H1 (cell line): ENCODE data around the gene FGFRL1. TPM values are rescaled to one million over a fixed set of nuclear protein-coding genes. Genes with fewer than 3 reads are reported as not detected.
A peak's percentile ranks its signal among the peaks of the same experiment; 100 is the strongest.

ENCODE experiments used
- CTCF ChIA-PET: fragments of 300-600 bp; sonication (Branson Sonifier 250); formaldehyde crosslinking; loops from one replicate; lab custom pipeline; 2021; ENCODE audit not compliant: partially characterized antibody; lab: Charles Lee
- POLR2A ChIA-PET: fragments of 300-600 bp; sonication (Branson Sonifier 250); formaldehyde crosslinking; loops from one replicate; lab custom pipeline; 2021; ENCODE audit warnings: inconsistent platforms; ENCODE audit not compliant: partially characterized antibody; lab: Charles Lee
- DNase-seq, 2 experiments: peaks; one replicate each; pipeline versions ENCODE4 v3.0.0 to v3.0.0-alpha.2; 2010 to 2022; ENCODE audit warnings: low spot score in 2 of 2, low read depth in 1 of 2, mixed read lengths in 1 of 2
- FAIRE-seq: peaks from 2 replicates; lab custom pipeline; 2011; peaks lifted over from hg19 to GRCh38; lab: Jason Lieb, UNC
- H2AFZ ChIP-seq: 2 replicates; pipeline ENCODE4 v1.8.1; 2012; ENCODE audit warnings: low read length, inconsistent platforms
- H2AK5ac ChIP-seq: 2 replicates; pipeline ENCODE4 v1.6.1; 2013; ENCODE audit warnings: low read depth, low read length
- H2BK120ac ChIP-seq: replicated peaks from 2 replicates; pipeline ENCODE3; 2013; ENCODE audit warnings: low read depth, low read length, inconsistent platforms
- H2BK12ac ChIP-seq: 2 replicates; pipeline ENCODE4 v1.6.1; 2013; ENCODE audit warnings: low read depth, low read length
- H2BK15ac ChIP-seq: 2 replicates; pipeline ENCODE4 v1.6.1; 2013; ENCODE audit warnings: low read length
- H2BK20ac ChIP-seq: 2 replicates; pipeline ENCODE4 v1.6.1; 2013; ENCODE audit warnings: low read length
- H2BK5ac ChIP-seq: 2 replicates; pipeline ENCODE4 v1.6.1; 2013; ENCODE audit warnings: low read depth, low read length
- H3K14ac ChIP-seq: 2 replicates; pipeline ENCODE4 v1.6.1; 2013; ENCODE audit warnings: inconsistent platforms; ENCODE audit not compliant: insufficient read length
- H3K18ac ChIP-seq: 2 replicates; pipeline ENCODE4 v1.6.1; 2013; ENCODE audit warnings: low read length; ENCODE audit errors: extremely low read depth
- H3K23ac ChIP-seq: 2 replicates; pipeline ENCODE4 v1.6.1; 2013; ENCODE audit warnings: inconsistent platforms; ENCODE audit not compliant: insufficient read length
- H3K23me2 ChIP-seq: 2 replicates; pipeline ENCODE4 v1.6.1; 2013; ENCODE audit warnings: low read depth, low read length
- H3K27ac ChIP-seq: 2 replicates; pipeline ENCODE4 v1.6.1; 2011; ENCODE audit warnings: low read depth, low read length, inconsistent platforms
- H3K27me3 ChIP-seq, 4 experiments: replicated peaks in 1 of 4; 1 replicate in 1 of 4; 2 replicates in 3 of 4; pipeline versions ENCODE4 v1.6.1 to v1.8.1; 2011 to 2013; ENCODE audit warnings: low read length in 3 of 4, mild to moderate bottlenecking in 3 of 4, inconsistent platforms in 2 of 4, mixed read lengths in 2 of 4, moderate library complexity in 1 of 4; ENCODE audit not compliant: control insufficient read depth in 3 of 4, insufficient read depth in 3 of 4; ENCODE audit errors: extremely low read depth in 1 of 4
- H3K36me3 ChIP-seq, 4 experiments: 2 replicates each; pipeline versions ENCODE4 v1.6.1 to v1.8.1; 2011 to 2013; ENCODE audit warnings: mild to moderate bottlenecking in 4 of 4, low read length in 3 of 4, moderate library complexity in 2 of 4, control low read depth in 1 of 4, inconsistent platforms in 1 of 4; ENCODE audit not compliant: insufficient read depth in 4 of 4, control insufficient read depth in 2 of 4
- H3K4ac ChIP-seq: replicated peaks from 2 replicates; pipeline ENCODE3; 2013; ENCODE audit warnings: low read length, low read depth, mixed read lengths, inconsistent platforms; ENCODE audit not compliant: insufficient read length
- H3K4me1 ChIP-seq, 4 experiments: replicated peaks in 1 of 4; 1 replicate in 1 of 4; 2 replicates in 3 of 4; pipeline versions ENCODE4 v1.6.1 to v1.8.1; 2011 to 2013; ENCODE audit warnings: low read length in 3 of 4, inconsistent platforms in 2 of 4, mixed read lengths in 1 of 4; ENCODE audit not compliant: insufficient read depth in 4 of 4, control insufficient read depth in 3 of 4
- H3K4me2 ChIP-seq, 2 experiments: 2 replicates each; pipeline versions ENCODE4 v1.6.1 to v1.8.1; 2011 to 2013; ENCODE audit warnings: low read depth in 2 of 2, low read length in 2 of 2, control low read depth in 1 of 2, inconsistent platforms in 1 of 2, mild to moderate bottlenecking in 1 of 2; ENCODE audit not compliant: insufficient read depth in 1 of 2
- H3K4me3 ChIP-seq, 4 experiments: fragments of 200-600, 300-600 bp in 1 of 4; sonication (generic), shearing (Covaris generic), sonication (Bioruptor Twin) in 1 of 4; 2 replicates each; pipeline versions ENCODE4 v1.5.1 to v1.8.1; 2011 to 2016; ENCODE audit warnings: low read length in 4 of 4, low read depth in 3 of 4, control low read depth in 2 of 4, inconsistent platforms in 2 of 4, mild to moderate bottlenecking in 2 of 4, mixed read lengths in 1 of 4, moderate library complexity in 1 of 4; ENCODE audit not compliant: insufficient read depth in 2 of 4; ENCODE audit errors: extremely low read depth in 1 of 4
- H3K56ac ChIP-seq: replicated peaks from 2 replicates; pipeline ENCODE3; 2013; ENCODE audit warnings: low read depth, mild to moderate bottlenecking, mixed read lengths, low read length, inconsistent platforms; ENCODE audit not compliant: insufficient read length
- H3K79me1 ChIP-seq: 2 replicates; pipeline ENCODE4 v1.6.1; 2013; ENCODE audit warnings: low read depth, low read length, control low read depth
- H3K79me2 ChIP-seq, 2 experiments: 2 replicates each; pipeline versions ENCODE4 v1.6.1 to v1.8.1; 2012 to 2013; ENCODE audit warnings: low read length in 2 of 2, mild to moderate bottlenecking in 2 of 2, inconsistent platforms in 1 of 2; ENCODE audit not compliant: insufficient read depth in 2 of 2, control insufficient read depth in 1 of 2
- H3K9ac ChIP-seq, 4 experiments: replicated peaks in 1 of 4; 1 replicate in 1 of 4; 2 replicates in 3 of 4; pipeline versions ENCODE4 v1.6.1 to v1.8.1; 2011 to 2013; ENCODE audit warnings: low read depth in 3 of 4, low read length in 3 of 4, control low read depth in 2 of 4, mild to moderate bottlenecking in 2 of 4, moderate library complexity in 2 of 4, inconsistent platforms in 1 of 4; ENCODE audit errors: extremely low read depth in 1 of 4
- H3K9me3 ChIP-seq, 2 experiments: 2 replicates each; pipeline versions ENCODE4 v1.6.1 to v1.8.1; 2012 to 2013; ENCODE audit warnings: mild to moderate bottlenecking in 2 of 2, moderate library complexity in 2 of 2, control low read depth in 1 of 2, inconsistent platforms in 1 of 2, low read depth in 1 of 2, low read length in 1 of 2, mixed read lengths in 1 of 2; ENCODE audit not compliant: insufficient read depth in 2 of 2
- H4K20me1 ChIP-seq, 2 experiments: replicated peaks in 1 of 2; 2 replicates each; pipeline versions ENCODE3 to v1.8.1; 2011 to 2013; ENCODE audit warnings: inconsistent platforms in 2 of 2, low read length in 2 of 2, mild to moderate bottlenecking in 1 of 2; ENCODE audit not compliant: insufficient read depth in 2 of 2, control insufficient read depth in 1 of 2
- H4K5ac ChIP-seq: 2 replicates; pipeline ENCODE4 v1.6.1; 2013; ENCODE audit warnings: low read length, low read depth, mixed read lengths, inconsistent platforms; ENCODE audit not compliant: insufficient read length
- H4K8ac ChIP-seq: 2 replicates; pipeline ENCODE4 v1.8.0; 2013; ENCODE audit warnings: mild to moderate bottlenecking, moderate library complexity, low read length, inconsistent platforms; ENCODE audit not compliant: insufficient read depth; ENCODE audit errors: extremely low read depth
- H4K91ac ChIP-seq: replicated peaks from 2 replicates; pipeline ENCODE3; 2013; ENCODE audit warnings: low read length, mixed read lengths, inconsistent platforms; ENCODE audit not compliant: insufficient read length
- CBX8 ChIP-seq: fragments of 300-800, 300-1000 bp; sonication (generic); IDR thresholded peaks from 2 replicates; pipeline ENCODE4 v1.7.1; 2016; ENCODE audit warnings: low read depth, low read length, borderline replicate concordance
- EZH2 ChIP-seq: fragments of 200-600 bp; sonication (generic); IDR thresholded peaks from 2 replicates; pipeline ENCODE4 v1.7.1; 2012; ENCODE audit warnings: low read depth, mild to moderate bottlenecking, moderate library complexity, low read length, inconsistent platforms; ENCODE audit not compliant: severe bottlenecking
- GTF2F1 ChIP-seq: IDR thresholded peaks from 2 replicates; pipeline ENCODE4 v1.6.1; 2012; ENCODE audit warnings: low read depth, low read length, improper control_type of control experiment, borderline replicate concordance
- KDM4A ChIP-seq: IDR thresholded peaks from one replicate; pipeline ENCODE4 v1.7.1; 2012; ENCODE audit warnings: low read depth, mild to moderate bottlenecking, moderate library complexity, low read length, inconsistent platforms; ENCODE audit not compliant: severe bottlenecking
- MAFK ChIP-seq: IDR thresholded peaks from 2 replicates; pipeline ENCODE4 v1.6.1; 2012; ENCODE audit warnings: low read depth, mild to moderate bottlenecking, improper control_type of control experiment, low read length
- NRF1 ChIP-seq: IDR thresholded peaks from 2 replicates; pipeline ENCODE4 v1.6.1; 2011; ENCODE audit warnings: mild to moderate bottlenecking, low read depth, low read length, improper control_type of control experiment
- TAF1 ChIP-seq: IDR thresholded peaks from 2 replicates; pipeline ENCODE4 v1.6.1; 2011; ENCODE audit warnings: mild to moderate bottlenecking, low read depth, low read length
- WGBS, 2 experiments: shearing (Covaris generic) in 1 of 2; methylation state at CpG; one replicate each; pipeline versions ENCODE4 v1.1.6 to v1.1.7; 2013 to 2015; ENCODE audit warnings: low lambda C conversion rate in 2 of 2, mixed read lengths in 2 of 2, inconsistent platforms in 1 of 2, low coverage in 1 of 2, missing lambda C conversion rate in 1 of 2; ENCODE audit not compliant: insufficient replicate concordance in 2 of 2, insufficient coverage in 1 of 2, insufficient read length in 1 of 2; ENCODE audit errors: extremely low coverage in 1 of 2, missing lambda C conversion rate in 1 of 2; 5-methylcytosine and 5-hydroxymethylcytosine counted together
- polyA plus RNA-seq, 7 experiments: library from polyadenylated mRNA; depleted of rRNA in 3 of 7; stranded (reverse) in 5 of 7; unstranded in 2 of 7; fragments of >200 nt in 5 of 7; fragments of 200-250 nt in 2 of 7; gene quantifications; 1 replicate in 5 of 7; 2 replicates in 1 of 7; 4 replicates in 1 of 7; pipeline versions ENCODE4 v1.2.1 to v1.2.3, GENCODE V29; 2011 to 2013; ENCODE audit warnings: missing spikeins in 2 of 7, mixed read lengths in 2 of 7
- total RNA-seq: library from RNA; stranded (reverse); fragmentation: NEBNext Ultra II Directional; extraction: Animal tissue kit (Norgen Biotek cat#: 25700); gene quantifications from 2 replicates; pipeline ENCODE4 v1.2.1, GENCODE V29; 2021

FGFRL1 gene
- total and polyA plus RNA-seq, 2 of the 8 experiments (the other 6 are each of a cell fraction or from before 2014, with no cell fraction given) = 18.9 to 34.6 TPM

DNA sequence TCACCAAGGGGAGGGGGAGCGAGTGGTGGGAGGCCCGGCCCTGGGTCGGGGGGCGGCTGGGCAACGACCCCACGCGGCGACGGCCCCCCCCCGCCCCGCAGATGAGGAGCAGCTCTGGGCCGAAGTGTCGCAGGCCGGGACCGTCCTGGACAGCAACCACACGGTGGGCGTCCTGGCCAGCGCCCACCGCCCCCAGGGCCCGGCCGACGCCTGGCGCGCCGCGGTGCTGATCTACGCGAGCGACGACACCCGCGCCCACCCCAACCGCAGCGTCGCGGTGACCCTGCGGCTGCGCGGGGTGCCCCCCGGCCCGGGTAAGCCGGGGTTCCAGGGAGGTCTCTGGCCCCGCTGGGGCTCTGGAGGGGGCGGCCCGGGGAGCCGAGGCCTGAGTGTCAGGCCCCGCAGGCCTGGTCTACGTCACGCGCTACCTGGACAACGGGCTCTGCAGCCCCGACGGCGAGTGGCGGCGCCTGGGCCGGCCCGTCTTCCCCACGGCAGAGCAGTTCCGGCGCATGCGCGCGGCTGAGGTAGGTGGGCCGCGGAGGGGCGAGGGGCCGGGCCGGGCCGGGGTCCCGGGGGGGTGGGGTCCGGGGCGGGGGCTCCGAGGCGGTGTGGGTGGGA, 8.7 kb upstream of the FGFRL1 start:
- peak; percentile 48 for TF ChIP-seq NRF1
- no peak for TF ChIP-seq MAFK
- peak; percentile 51 for TF ChIP-seq KDM4A
- TF ChIP-seq EZH2 = peak; percentile 75
- no peak for TF ChIP-seq TAF1
- no peak for TF ChIP-seq CBX8
- no peak for TF ChIP-seq GTF2F1
- no peak for FAIRE-seq
- H3K14ac ChIP-seq = no peak overlapping the region
- no peak overlapping the region for H2AK5ac ChIP-seq
- no peak overlapping the region for H2BK120ac ChIP-seq
- H2BK12ac ChIP-seq = no peak overlapping the region
- peak overlapping the region; percentile 9 to 60 (median 32) for H3K4me3 ChIP-seq
- 4% methylated on average over 25 of the region's 75 CpGs; no CpG with 5 or more reads in 1 of the 2 experiments for WGBS, 2 experiments
- peak overlapping the region; percentile 61 to 76 for H3K4me2 ChIP-seq
- no peak overlapping the region; the same call in 1 of the 2 replicates for H2AFZ ChIP-seq
- H3K23ac ChIP-seq = no peak overlapping the region
- no peak overlapping the region; the same call in 1 of the 2 replicates for H3K18ac ChIP-seq
- H4K20me1 ChIP-seq = peaks cover 2 to 18% of the 10 kb centered on the region in 2 experiments
- no peak overlapping the region for H4K91ac ChIP-seq
- ChIA-PET CTCF (interaction anchor here (1.9 kb wide), 1 partner anchor 16 kb away, joined by 5 read pairs; the partner anchor contains the start of gene IDUA), POLR2A (interaction anchor here (1.3 kb wide), 1 partner anchor 31 kb away, joined by 3 read pairs; no protein-coding TSS in a partner anchor)
- H2BK5ac ChIP-seq = no peak overlapping the region
- DNase-seq = no peak
- no peak overlapping the region for H2BK15ac ChIP-seq
- H3K4ac ChIP-seq = no peak overlapping the region
- H3K79me1 ChIP-seq = no peaks in the 10 kb centered on the region
- H3K9ac ChIP-seq = no peak overlapping the region
- H3K27ac ChIP-seq = no peak overlapping the region
- peaks cover 49 to 89% (median 84%) of the 10 kb centered on the region in 4 experiments for H3K27me3 ChIP-seq
- H3K79me2 ChIP-seq = no peaks in the 10 kb centered on the region
- no peaks in the 10 kb centered on the region for H3K36me3 ChIP-seq
- no peak overlapping the region for H4K8ac ChIP-seq
- H3K23me2 ChIP-seq = peaks cover 12% of the 10 kb centered on the region; the same call in 1 of the 2 replicates
- no peaks in the 10 kb centered on the region for H3K9me3 ChIP-seq
- H2BK20ac ChIP-seq = no peak overlapping the region
- peaks cover 0 to 4% (median 3%) of the 10 kb centered on the region in 4 experiments; a peak in 5 of 7 replicates for H3K4me1 ChIP-seq
- no peak overlapping the region for H4K5ac ChIP-seq
- no peak overlapping the region for H3K56ac ChIP-seq
